ENCODE results near the gene STXBP3. TPM values are rescaled to one million over a fixed set of nuclear protein-coding genes. Genes with fewer than 3 reads are reported as not detected.

The STXBP3 gene
- total RNA-seq, 1 experiment from 2014 or later = 34.1 TPM

GRCh38 chr1:108832929-108833328 lies 86.5 kb downstream of the STXBP3 start:
- peaks cover 7 to 10% of the 10 kb centered on the region in 2 experiments; a peak in 3 of 4 replicates for H3K4me1 Mint-ChIP-seq
- H3K36me3 Mint-ChIP-seq (ENCODE audit: insufficient read depth in 1 of 3, low read depth in 3 of 3) = no peaks in the 10 kb centered on the region
- no peaks in the 10 kb centered on the region for H3K23me2 ChIP-seq (ENCODE audit: insufficient read length, low read depth, low read length, poor library complexity, severe bottlenecking)

More at GRCh38 chr1:108832929-108833328, 86.5 kb downstream of the STXBP3 start:
- Mint-ChIP-seq H3K27me3 (ENCODE audit: low read depth) (no peaks in the 10 kb centered on the region), H3K9me3 (no peaks in the 10 kb centered on the region), H3K4me3 (no peak overlapping the region), H3K27ac (no peak overlapping the region)
- Histone ChIP-seq H3K79me1 (ENCODE audit: insufficient read depth, low read depth, low read length, poor library complexity, severe bottlenecking) (no peaks in the 10 kb centered on the region), H3K18ac (ENCODE audit: insufficient read length, low read depth, low read length) (no peak overlapping the region), H3K14ac (ENCODE audit: insufficient read depth, low read length) (no peak overlapping the region), H3T11ph (ENCODE audit: low read length) (no peak overlapping the region), H3K9ac (ENCODE audit: extremely low read depth, insufficient read length, low read length) (no peak overlapping the region), H2BK120ac (ENCODE audit: low read depth, low read length, poor library complexity, severe bottlenecking) (no peak overlapping the region), H4K5ac (ENCODE audit: insufficient read length, low read depth, low read length) (no peak overlapping the region), H2BK12ac (ENCODE audit: insufficient read length, low read depth, low read length) (no peak overlapping the region), H3K9me3 (ENCODE audit: control insufficient read depth, low read depth, low read length) (no peaks in the 10 kb centered on the region), H2AK5ac (ENCODE audit: insufficient read length, low read length) (no peak overlapping the region), H2BK5ac (ENCODE audit: insufficient read length, low read length) (no peak overlapping the region), H3K23ac (ENCODE audit: insufficient read length, low read depth, low read length) (no peak overlapping the region), H4K20me1 (ENCODE audit: control insufficient read depth, insufficient read depth, insufficient read length) (no peaks in the 10 kb centered on the region), H3K4ac (ENCODE audit: low read depth, low read length) (no peak overlapping the region), H3K56ac (ENCODE audit: insufficient read length, low read depth, low read length) (no peak overlapping the region), H2BK15ac (ENCODE audit: low read depth, low read length) (no peak overlapping the region), H3K79me2 (ENCODE audit: insufficient read depth, low read length) (no peaks in the 10 kb centered on the region), H2BK20ac (ENCODE audit: low read depth, low read length, poor library complexity, severe bottlenecking) (no peak overlapping the region), H3K4me2 (ENCODE audit: insufficient read depth, insufficient read length, low read length) (no peak overlapping the region), H2AFZ (ENCODE audit: low read length) (no peak overlapping the region), H4K91ac (ENCODE audit: insufficient read length, low read depth, low read length) (no peak overlapping the region), H4K8ac (replicated peaks; ENCODE audit: insufficient read length, low read depth, low read length) (no peak overlapping the region), H3K27ac (ENCODE audit: insufficient read length, low read depth, low read length) (no peak overlapping the region), H3K4me1 (ENCODE audit: insufficient read depth, low read length) (no peaks in the 10 kb centered on the region), H3K27me3 (ENCODE audit: insufficient read depth, low read length) (no peaks in the 10 kb centered on the region)
- WGBS (ENCODE audit: extremely low coverage, insufficient read length, low lambda C conversion rate) = no CpG with 5 or more reads among the region's 2 CpGs
- TF ChIP-seq CTCF (conservative IDR thresholded peaks at IDR 0.05) = no peak
- DNase-seq = no peak
